ENCODE data around the gene MYT1.

GRCh38 chr20:64153861-64154589, 10.2 kb upstream of the MYT1 start:
- TF ChIP-seq TAF1 (IDR thresholded peaks at IDR 0.05; ENCODE audit: low read depth, low read length), result no peak
- TF ChIP-seq POLR2AphosphoS5 (IDR thresholded peaks at IDR 0.05; ENCODE audit: low read depth, low read length), result no peak
